ENCODE results near the gene MAP1B. TPM values are rescaled to one million over a fixed set of nuclear protein-coding genes. Genes with fewer than 3 reads are reported as not detected.
A peak's percentile ranks its signal among the peaks of the same experiment; 100 is the strongest.

Gene MAP1B
- total and polyA plus RNA-seq, 9 of the 15 experiments (the other 6 are each of a cell fraction or from before 2014, with no cell fraction given), result 5.2 to 66.1 (median 17.3) TPM

DNA sequence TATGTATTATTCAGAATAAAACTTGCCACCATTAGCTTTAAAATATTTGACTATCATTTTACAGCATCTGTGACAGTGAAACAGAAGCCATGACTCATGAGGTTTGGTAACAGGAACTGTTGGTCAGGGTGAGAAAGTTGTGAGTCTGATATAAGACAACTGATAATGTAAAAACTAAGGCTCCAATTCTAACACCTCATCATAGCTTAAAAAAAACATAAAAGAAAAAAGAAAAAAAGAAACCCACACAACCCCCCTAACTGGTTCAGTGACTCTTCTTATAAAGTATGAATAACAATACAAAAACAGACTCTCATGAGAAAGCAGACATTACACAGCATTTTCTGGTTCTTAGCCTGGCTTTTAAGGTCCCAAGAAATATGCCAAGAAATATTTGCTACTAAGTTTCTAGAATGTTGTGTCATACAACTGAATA lies 127.0 kb downstream of the MAP1B start (continued):
- TF ChIP-seq, protein P1, sequence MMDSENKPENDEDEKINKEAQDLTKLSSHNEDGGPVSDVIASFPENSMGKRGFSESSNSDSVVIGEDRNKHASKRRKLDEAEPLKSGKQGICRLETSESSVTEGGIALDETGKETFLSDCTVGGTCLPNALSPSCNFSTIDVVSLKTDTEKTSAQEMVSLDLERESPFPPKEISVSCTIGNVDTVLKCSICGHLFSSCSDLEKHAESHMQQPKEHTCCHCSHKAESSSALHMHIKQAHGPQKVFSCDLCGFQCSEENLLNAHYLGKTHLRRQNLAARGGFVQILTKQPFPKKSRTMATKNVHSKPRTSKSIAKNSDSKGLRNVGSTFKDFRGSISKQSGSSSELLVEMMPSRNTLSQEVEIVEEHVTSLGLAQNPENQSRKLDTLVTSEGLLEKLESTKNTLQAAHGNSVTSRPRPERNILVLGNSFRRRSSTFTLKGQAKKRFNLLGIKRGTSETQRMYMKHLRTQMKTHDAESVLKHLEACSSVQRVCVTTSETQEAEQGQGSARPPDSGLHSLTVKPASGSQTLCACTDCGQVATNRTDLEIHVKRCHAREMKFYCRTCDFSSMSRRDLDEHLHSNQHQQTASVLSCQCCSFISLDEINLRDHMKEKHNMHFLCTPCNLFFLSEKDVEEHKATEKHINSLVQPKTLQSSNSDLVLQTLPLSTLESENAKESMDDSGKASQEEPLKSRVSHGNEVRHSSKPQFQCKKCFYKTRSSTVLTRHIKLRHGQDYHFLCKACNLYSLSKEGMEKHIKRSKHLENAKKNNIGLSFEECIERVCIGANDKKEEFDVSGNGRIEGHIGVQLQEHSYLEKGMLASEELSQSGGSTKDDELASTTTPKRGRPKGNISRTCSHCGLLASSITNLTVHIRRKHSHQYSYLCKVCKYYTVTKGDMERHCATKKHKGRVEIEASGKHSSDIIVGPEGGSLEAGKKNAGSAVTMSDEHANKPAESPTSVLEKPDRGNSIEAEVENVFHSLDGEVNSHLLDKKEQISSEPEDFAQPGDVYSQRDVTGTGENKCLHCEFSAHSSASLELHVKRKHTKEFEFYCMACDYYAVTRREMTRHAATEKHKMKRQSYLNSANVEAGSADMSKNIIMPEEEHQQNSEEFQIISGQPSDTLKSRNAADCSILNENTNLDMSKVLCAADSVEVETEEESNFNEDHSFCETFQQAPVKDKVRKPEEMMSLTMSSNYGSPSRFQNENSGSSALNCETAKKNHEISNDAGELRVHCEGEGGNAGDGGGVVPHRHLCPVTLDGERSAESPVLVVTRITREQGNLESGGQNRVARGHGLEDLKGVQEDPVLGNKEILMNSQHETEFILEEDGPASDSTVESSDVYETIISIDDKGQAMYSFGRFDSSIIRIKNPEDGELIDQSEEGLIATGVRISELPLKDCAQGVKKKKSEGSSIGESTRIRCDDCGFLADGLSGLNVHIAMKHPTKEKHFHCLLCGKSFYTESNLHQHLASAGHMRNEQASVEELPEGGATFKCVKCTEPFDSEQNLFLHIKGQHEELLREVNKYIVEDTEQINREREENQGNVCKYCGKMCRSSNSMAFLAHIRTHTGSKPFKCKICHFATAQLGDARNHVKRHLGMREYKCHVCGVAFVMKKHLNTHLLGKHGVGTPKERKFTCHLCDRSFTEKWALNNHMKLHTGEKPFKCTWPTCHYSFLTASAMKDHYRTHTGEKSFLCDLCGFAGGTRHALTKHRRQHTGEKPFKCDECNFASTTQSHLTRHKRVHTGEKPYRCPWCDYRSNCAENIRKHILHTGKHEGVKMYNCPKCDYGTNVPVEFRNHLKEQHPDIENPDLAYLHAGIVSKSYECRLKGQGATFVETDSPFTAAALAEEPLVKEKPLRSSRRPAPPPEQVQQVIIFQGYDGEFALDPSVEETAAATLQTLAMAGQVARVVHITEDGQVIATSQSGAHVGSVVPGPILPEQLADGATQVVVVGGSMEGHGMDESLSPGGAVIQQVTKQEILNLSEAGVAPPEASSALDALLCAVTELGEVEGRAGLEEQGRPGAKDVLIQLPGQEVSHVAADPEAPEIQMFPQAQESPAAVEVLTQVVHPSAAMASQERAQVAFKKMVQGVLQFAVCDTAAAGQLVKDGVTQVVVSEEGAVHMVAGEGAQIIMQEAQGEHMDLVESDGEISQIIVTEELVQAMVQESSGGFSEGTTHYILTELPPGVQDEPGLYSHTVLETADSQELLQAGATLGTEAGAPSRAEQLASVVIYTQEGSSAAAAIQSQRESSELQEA (IDR thresholded peaks at IDR 0.05; ENCODE audit: low read depth), result no peak
- 0 out of 2 replicates have a peak, but pooled peaks have one; percentile 24 for TF ChIP-seq NFIC (IDR thresholded peaks at IDR 0.05)
- peak; percentile 50; the same call in 1 of the 2 replicates for TF ChIP-seq CREM (IDR thresholded peaks at IDR 0.05; ENCODE audit: low read depth)
- peak; percentile 64; the same call in 1 of the 2 replicates for TF ChIP-seq ATF7 (IDR thresholded peaks at IDR 0.05)
- no peak for TF ChIP-seq BRF1 (IDR thresholded peaks at IDR 0.05; ENCODE audit: borderline replicate concordance, extremely low read depth, insufficient read length)
- TF ChIP-seq ZNF311 (CRISPR knock-in tag; IDR thresholded peaks at IDR 0.05), result no peak
- TF ChIP-seq HOMEZ (CRISPR knock-in tag; IDR thresholded peaks at IDR 0.05), result no peak
- TF ChIP-seq MTA2 (IDR thresholded peaks at IDR 0.05; ENCODE audit: low read depth), result peak; percentile 55; the same call in 1 of the 2 replicates
- peak; percentile 90 for TF ChIP-seq C11orf30 (IDR thresholded peaks at IDR 0.05; ENCODE audit: low read depth)
- TF ChIP-seq RBM15 (IDR thresholded peaks at IDR 0.05; ENCODE audit: insufficient read depth, low read length), result no peak
- TF ChIP-seq MTA1 (IDR thresholded peaks at IDR 0.05; ENCODE audit: borderline replicate concordance), result peak; percentile 49; the same call in 1 of the 2 replicates
- TF ChIP-seq POLR2H (tag; IDR thresholded peaks at IDR 0.05; ENCODE audit: low read depth), result no peak; the same call in 1 of the 2 replicates
- TF ChIP-seq POLR2AphosphoS2 (IDR thresholded peaks at IDR 0.05; ENCODE audit: low read length), result no peak
- peak; percentile 43; the same call in 1 of the 2 replicates for TF ChIP-seq SOX6 (IDR thresholded peaks at IDR 0.05)
- no peak for TF ChIP-seq ZFP36 (IDR thresholded peaks at IDR 0.05; ENCODE audit: low read depth, low read length, partially characterized antibody)
- no peak for TF ChIP-seq ZBTB33 (CRISPR knock-in tag; IDR thresholded peaks at IDR 0.05)
- TF ChIP-seq RAD51 (IDR thresholded peaks at IDR 0.05; ENCODE audit: borderline replicate concordance, low read depth), result no peak
- peak; percentile 56 for TF ChIP-seq FOS (IDR thresholded peaks at IDR 0.05; ENCODE audit: extremely low read depth, insufficient read length)
- TF ChIP-seq SRF (CRISPR knock-in tag; IDR thresholded peaks at IDR 0.05), result no peak

All from K562 (cell line).